NCI-H1694 treated with DMSO at 0.1 percent for 48 hours (cell line): Measurements from ENCODE around the gene SMARCD3.

Experiments used
- DNase-seq: peaks from one replicate; lab custom pipeline; 2025; lab: John Stamatoyannopoulos, UW

SMARCD3 gene

GRCh38 chr7:151248346-151249033 is at the start of gene SMARCD3:
Gene SMARCD3 (minus strand): TSS chr7:151248694. CDS start chr7:151248562, 132 bp downstream.
- DNase-seq = peak; percentile 23

- DNase-seq = no peak
These were observed 47.9 kb upstream of the SMARCD3 start for GRCh38 chr7:151296202-151296992.

- DNase-seq = no peak
These were observed 44.4 kb upstream of the SMARCD3 start for GRCh38 chr7:151292850-151293249.

- DNase-seq = no peak
These were observed 42.7 kb upstream of the SMARCD3 start for GRCh38 chr7:151291206-151291605.

- DNase-seq = no peak
These were observed 41.9 kb upstream of the SMARCD3 start for GRCh38 chr7:151290355-151290760.

- no peak for DNase-seq
These were observed 41.4 kb upstream of the SMARCD3 start for GRCh38 chr7:151289891-151290290.

- no peak for DNase-seq
These were observed 37.7 kb upstream of the SMARCD3 start for GRCh38 chr7:151286148-151286547.

GRCh38 chr7:151283302-151283701 is 34.8 kb upstream of the SMARCD3 start:
- no peak for DNase-seq

GRCh38 chr7:151282111-151282510 is 33.6 kb upstream of the SMARCD3 start:
- no peak for DNase-seq

- DNase-seq = no peak
These were observed 33.2 kb upstream of the SMARCD3 start for GRCh38 chr7:151281686-151282085.

- DNase-seq = no peak
These were observed 32.0 kb upstream of the SMARCD3 start for GRCh38 chr7:151280388-151281019.

GRCh38 chr7:151279868-151280267 is 31.4 kb upstream of the SMARCD3 start:
- no peak for DNase-seq

- DNase-seq = no peak
These were observed 30.5 kb upstream of the SMARCD3 start for GRCh38 chr7:151278949-151279348.

- no peak for DNase-seq
These were observed 29.1 kb upstream of the SMARCD3 start for GRCh38 chr7:151277631-151278030.

GRCh38 chr7:151276666-151277590 is 28.4 kb upstream of the SMARCD3 start:
- peak; percentile 51 for DNase-seq

- DNase-seq = no peak
These were observed 27.5 kb upstream of the SMARCD3 start for GRCh38 chr7:151275813-151276577.

- DNase-seq = no peak
These were observed 26.7 kb upstream of the SMARCD3 start for GRCh38 chr7:151274936-151275812.

- no peak for DNase-seq
These were observed 25.9 kb upstream of the SMARCD3 start for GRCh38 chr7:151274396-151274795.

GRCh38 chr7:151273651-151274390 is 25.3 kb upstream of the SMARCD3 start:
- DNase-seq = no peak
